HCT116 (cell line): ENCODE measurements around the gene RAB26. TPM values are rescaled to one million over a fixed set of nuclear protein-coding genes. Genes with fewer than 3 reads are reported as not detected.

ENCODE experiments used
- ATAC-seq: fragments of 200-7000 bp; cut with Tn5 transposase; 2 replicates; pipeline ENCODE4 v1.9.1; 2020; ENCODE audit warnings: mild to moderate bottlenecking, moderate library complexity
- BruUV-seq: library from RNA; stranded (reverse); fragments of 400-500 nt; replicated peaks from 2 replicates; lab custom pipeline; 2021; lab: Mats Ljungman, UMichigan
- CTCF ChIA-PET: fragments of 300-600 bp; sonication (Branson Sonifier 250); formaldehyde crosslinking; loops from one replicate; lab custom pipeline; 2021; ENCODE audit warnings: antibody characterized with exemption; lab: Charles Lee
- POLR2A ChIA-PET: fragments of 300-600, 350-600 bp; sonication (Branson Sonifier 250); formaldehyde crosslinking; loops from one replicate; lab custom pipeline; 2021; ENCODE audit warnings: antibody characterized with exemption; lab: Charles Lee
- RAD21 ChIA-PET, 2 experiments: fragments of 300-600 bp; sonication (Branson Sonifier 250); formaldehyde crosslinking; loops; one replicate each; lab custom pipeline; 2023; ENCODE audit warnings: low total read pairs in 2 of 2; ENCODE audit not compliant: uncharacterized antibody in 2 of 2, unreplicated experiment in 2 of 2, low non-redundant PET in 1 of 2; lab: Charles Lee
- DNase-seq: peaks from one replicate; pipeline ENCODE4 v3.0.0-alpha.2; 2010; ENCODE audit warnings: low read depth, low spot score
- H2AFZ ChIP-seq: fragments of 200-600 bp; shearing (Covaris generic), sonication (generic); 2 replicates; pipeline ENCODE4 v1.6.1; 2017; ENCODE audit warnings: low read depth, mixed run types, mixed read lengths, antibody characterized with exemption, low read length; ENCODE audit not compliant: poor library complexity, severe bottlenecking
- H3K27ac ChIP-seq: 2 replicates; pipeline ENCODE4 v1.5.1; 2012; ENCODE audit warnings: low read depth, low read length
- H3K27me3 ChIP-seq: fragments of 200-600 bp; sonication (generic); 2 replicates; pipeline ENCODE4 v1.6.1; 2016; ENCODE audit warnings: mixed run types, low read length, mixed read lengths; ENCODE audit not compliant: insufficient read depth
- H3K36me3 ChIP-seq, 2 experiments: fragments of 200-500 bp in 1 of 2; fragments of 200-600 bp in 1 of 2; sonication (Bioruptor generic) in 1 of 2; sonication (generic) in 1 of 2; 2 replicates each; pipeline versions ENCODE4 v1.5.1 to v1.6.1; 2014 to 2016; ENCODE audit warnings: low read length in 2 of 2, inconsistent platforms in 1 of 2, mixed read lengths in 1 of 2, mixed run types in 1 of 2; ENCODE audit not compliant: insufficient read depth in 2 of 2, control insufficient read depth in 1 of 2
- H3K4me1 ChIP-seq, 2 experiments: fragments of 200-600 bp in 1 of 2; sonication (generic) in 1 of 2; 2 replicates each; pipeline versions ENCODE4 v1.5.1 to v1.6.1; 2012 to 2017; ENCODE audit warnings: low read length in 2 of 2, inconsistent platforms in 1 of 2, mild to moderate bottlenecking in 1 of 2, mixed read lengths in 1 of 2, mixed run types in 1 of 2, moderate library complexity in 1 of 2; ENCODE audit not compliant: insufficient read depth in 2 of 2, control insufficient read depth in 1 of 2
- H3K4me2 ChIP-seq: fragments of 200-600 bp; sonication (generic); 2 replicates; pipeline ENCODE4 v1.6.1; 2017; ENCODE audit warnings: mixed run types, low read length, mixed read lengths
- H3K4me3 ChIP-seq, 2 experiments: fragments of 200-600 bp in 1 of 2; sonication (generic) in 1 of 2; replicated peaks in 1 of 2; 2 replicates each; pipeline ENCODE4 v1.5.1; 2011 to 2016; ENCODE audit warnings: low read length in 2 of 2, control low read depth in 1 of 2, low read depth in 1 of 2, mild to moderate bottlenecking in 1 of 2, mixed read lengths in 1 of 2, mixed run types in 1 of 2
- H3K79me2 ChIP-seq: fragments of 200-600 bp; sonication (generic); 2 replicates; pipeline ENCODE4 v1.6.1; 2017; ENCODE audit warnings: mild to moderate bottlenecking, mixed run types, low read length, moderate library complexity, mixed read lengths; ENCODE audit not compliant: insufficient read depth
- H3K9ac ChIP-seq: fragments of 200-600 bp; sonication (generic); 2 replicates; pipeline ENCODE4 v1.6.1; 2016; ENCODE audit warnings: low read length, mixed read lengths
- H3K9me2 ChIP-seq: fragments of 200-600 bp; sonication (generic), shearing (Covaris generic); 2 replicates; pipeline ENCODE4 v1.6.1; 2017; ENCODE audit warnings: mixed run types, mild to moderate bottlenecking, moderate library complexity; ENCODE audit not compliant: insufficient read depth
- H3K9me3 ChIP-seq, 2 experiments: fragments of 200-500 bp in 1 of 2; fragments of 200-600 bp in 1 of 2; sonication (Bioruptor generic) in 1 of 2; sonication (generic) in 1 of 2; 2 replicates each; pipeline ENCODE4 v1.6.1; 2014 to 2017; ENCODE audit warnings: low read length in 2 of 2, mixed read lengths in 2 of 2, inconsistent platforms in 1 of 2, low read depth in 1 of 2, mild to moderate bottlenecking in 1 of 2, mixed run types in 1 of 2, moderate library complexity in 1 of 2; ENCODE audit not compliant: control insufficient read depth in 1 of 2, insufficient read depth in 1 of 2
- H4K20me1 ChIP-seq: fragments of 200-600 bp; sonication (generic), shearing (Covaris generic); 2 replicates; pipeline ENCODE4 v1.6.1; 2017; ENCODE audit warnings: mixed run types, mild to moderate bottlenecking, moderate library complexity; ENCODE audit not compliant: insufficient read depth
- ATF3 ChIP-seq: IDR thresholded peaks from 2 replicates; pipeline ENCODE4 v1.6.1; 2012
- CBX3 ChIP-seq: IDR thresholded peaks from 2 replicates; pipeline ENCODE4 v1.6.1; 2012; ENCODE audit warnings: low read depth
- CTCF ChIP-seq, 3 experiments: fragments of 200-600 bp in 1 of 3; sonication (generic) in 1 of 3; IDR thresholded peaks in 2 of 3; conservative IDR thresholded peaks in 1 of 3; 2 replicates each; pipeline ENCODE4 v1.5.1; 2012 to 2017; ENCODE audit warnings: low read depth in 2 of 3, low read length in 2 of 3, antibody characterized with exemption in 1 of 3, borderline replicate concordance in 1 of 3, control low read depth in 1 of 3, mild to moderate bottlenecking in 1 of 3, mixed read lengths in 1 of 3, mixed run types in 1 of 3, moderate library complexity in 1 of 3; ENCODE audit not compliant: insufficient read depth in 1 of 3
- EGR1 ChIP-seq: IDR thresholded peaks from 2 replicates; pipeline ENCODE4 v1.6.1; 2012; ENCODE audit warnings: low read depth
- ELF1 ChIP-seq: IDR thresholded peaks from 2 replicates; pipeline ENCODE4 v1.6.1; 2012; ENCODE audit warnings: low read depth, borderline replicate concordance
- EZH2 ChIP-seq: fragments of 200-600 bp; sonication (generic); IDR thresholded peaks from 2 replicates; pipeline ENCODE4 v1.6.1; 2017; ENCODE audit warnings: antibody characterized with exemption, mixed run types
- EZH2phosphoT487 ChIP-seq: fragments of 200-600 bp; IDR thresholded peaks from 2 replicates; pipeline ENCODE4 v1.6.1; 2018; ENCODE audit warnings: antibody characterized with exemption, borderline replicate concordance
- FOSL1 ChIP-seq: IDR thresholded peaks from 2 replicates; pipeline ENCODE4 v1.6.1; 2012; ENCODE audit warnings: low read depth
- JUND ChIP-seq: IDR thresholded peaks from 2 replicates; pipeline ENCODE4 v1.6.1; 2012
- POLR2A ChIP-seq: IDR thresholded peaks from 2 replicates; pipeline ENCODE4 v1.7.0; 2011; ENCODE audit warnings: borderline replicate concordance; ENCODE audit not compliant: insufficient read depth, insufficient read length; ENCODE audit errors: extremely low read depth
- POLR2AphosphoS5 ChIP-seq: IDR thresholded peaks from 2 replicates; pipeline ENCODE4 v1.6.1; 2011; ENCODE audit warnings: mild to moderate bottlenecking, low read depth, low read length, moderate library complexity
- RAD21 ChIP-seq: IDR thresholded peaks from 2 replicates; pipeline ENCODE4 v1.6.1; 2012; ENCODE audit warnings: low read depth, mild to moderate bottlenecking
- REST ChIP-seq: IDR thresholded peaks from 2 replicates; pipeline ENCODE4 v1.6.1; 2012; ENCODE audit warnings: low read depth
- SP1 ChIP-seq: IDR thresholded peaks from 2 replicates; pipeline ENCODE4 v1.6.1; 2012; ENCODE audit warnings: low read depth
- SRF ChIP-seq: IDR thresholded peaks from 2 replicates; pipeline ENCODE4 v1.6.1; 2012; ENCODE audit warnings: low read depth
- TCF7L2 ChIP-seq: IDR thresholded peaks from 2 replicates; pipeline ENCODE4 v1.7.0; 2011; ENCODE audit warnings: borderline replicate concordance, inconsistent platforms; ENCODE audit not compliant: insufficient read depth, insufficient read length; ENCODE audit errors: extremely low read depth
- YY1 ChIP-seq: IDR thresholded peaks from 2 replicates; pipeline ENCODE4 v1.6.1; 2011; ENCODE audit warnings: low read length, low read depth, moderate library complexity, mild to moderate bottlenecking; ENCODE audit not compliant: insufficient replicate concordance; ENCODE audit errors: extremely low read depth
- ZBTB33 ChIP-seq: IDR thresholded peaks from 2 replicates; pipeline ENCODE4 v1.6.1; 2011; ENCODE audit warnings: mild to moderate bottlenecking, low read length, moderate library complexity; ENCODE audit not compliant: insufficient replicate concordance; ENCODE audit errors: extremely low read depth
- ZNF274 ChIP-seq: fragments of 200-500 bp; sonication (Bioruptor generic); IDR thresholded peaks from 2 replicates; pipeline ENCODE4 v1.6.1; 2014; ENCODE audit warnings: mild to moderate bottlenecking, low read depth, low read length, inconsistent platforms
- intact Hi-C: fragments of 100-400 bp; cut with micrococcal nuclease; formaldehyde crosslinking; loops from 2 replicates; pipeline ENCODE4 v1.10.0; 2022
- total RNA-seq: library from RNA; stranded (reverse); gene quantifications from one replicate; pipeline ENCODE4 v1.2.1, GENCODE V29; 2021; ENCODE audit not compliant: unreplicated experiment

The RAB26 gene
- total RNA-seq, 1 experiment from 2014 or later: 44.9 TPM

GRCh38 chr16:2198283-2198682, 49.9 kb downstream of the RAB26 start:
- DNase-seq: no peak
- ChIA-PET POLR2A (interaction anchor here (1.5 to 2.1 kb wide), 2 partner anchors 16 to 43 kb away, joined by 3 to 6 read pairs; partner anchors contain the start of genes PGP and TRAF7), RAD21 (no interaction called here), CTCF (no interaction called here)
- intact Hi-C loops: loop anchor here (10.0 kb wide), 1 partner anchor 307 kb away; no protein-coding TSS in a partner anchor
- Histone ChIP-seq H2AFZ (no peak overlapping the region), H3K9me2 (no peaks in the 10 kb centered on the region), H3K4me2 (no peak overlapping the region), H3K9me3 (no peaks in the 10 kb centered on the region), H3K79me2 (no peaks in the 10 kb centered on the region), H3K9ac (no peak overlapping the region), H3K27ac (no peak overlapping the region), H3K27me3 (no peaks in the 10 kb centered on the region), H3K36me3 (no peaks in the 10 kb centered on the region), H4K20me1 (no peaks in the 10 kb centered on the region), H3K4me3 (no peak overlapping the region), H3K4me1 (peaks cover 5 to 19% of the 10 kb centered on the region in 2 experiments)
- no TSS peak for BruUV-seq
- no peak for TF ChIP-seq ELF1
- no peak for TF ChIP-seq TCF7L2
- TF ChIP-seq ATF3: no peak
- TF ChIP-seq SP1: no peak
- TF ChIP-seq EGR1: no peak
- TF ChIP-seq YY1: no peak
- no peak for TF ChIP-seq FOSL1
- TF ChIP-seq POLR2A: no peak
- no peak for TF ChIP-seq ZBTB33
- TF ChIP-seq CBX3: no peak
- TF ChIP-seq SRF: no peak
- TF ChIP-seq ZNF274: no peak
- TF ChIP-seq JUND: no peak
- no peak for TF ChIP-seq RAD21
- no peak for TF ChIP-seq EZH2
- TF ChIP-seq REST: no peak
- no peak for TF ChIP-seq POLR2AphosphoS5
- no peak for TF ChIP-seq CTCF (IDR thresholded peaks at IDR 0.05 in 2 of 3, conservative IDR thresholded peaks at IDR 0.05 in 1 of 3; ENCODE audit: borderline replicate concordance in 1 of 3, insufficient read depth in 1 of 3, low read depth in 2 of 3, low read length in 2 of 3)
- TF ChIP-seq EZH2phosphoT487: no peak
- ATAC-seq: no peak
